Natural killer cell (primary cell): ENCODE results near the gene RAB31. TPM values are rescaled to one million over a fixed set of nuclear protein-coding genes. Genes with fewer than 3 reads are reported as not detected.

Source experiments
- ATAC-seq, 3 donors: fragments of 150-1000 bp in 2 of 3; fragments of 200-7000 bp in 1 of 3; cut with Tn5 transposase; 1 replicate in 1 of 3; 2 replicates in 2 of 3; pipeline ENCODE4 v1.10.0; 2021; ENCODE audit warnings: mild to moderate bottlenecking in 2 of 3, moderate library complexity in 2 of 3
- DNase-seq, 2 donors: peaks; one replicate each; pipeline versions ENCODE4 v3.0.0 to v3.0.0-alpha.2; 2013 to 2021; ENCODE audit warnings: mixed read lengths in 1 of 2
- H3K27ac ChIP-seq: one replicate; pipeline ENCODE4 v1.5.1; 2013; ENCODE audit warnings: mild to moderate bottlenecking, low read length
- H3K27me3 ChIP-seq: one replicate; pipeline ENCODE4 v1.6.1; 2013; ENCODE audit warnings: low read length; ENCODE audit not compliant: control insufficient read depth, insufficient read depth
- H3K36me3 ChIP-seq: one replicate; pipeline ENCODE4 v1.6.1; 2013; ENCODE audit warnings: low read length; ENCODE audit not compliant: control insufficient read depth, insufficient read depth
- H3K4me1 ChIP-seq: one replicate; pipeline ENCODE4 v1.6.1; 2013; ENCODE audit warnings: low read length; ENCODE audit not compliant: control insufficient read depth, insufficient read depth
- H3K4me3 ChIP-seq: one replicate; pipeline ENCODE4 v1.5.1; 2013; ENCODE audit warnings: low read length
- H3K9me3 ChIP-seq: one replicate; pipeline ENCODE4 v1.6.1; 2013; ENCODE audit warnings: low read length; ENCODE audit not compliant: control insufficient read depth, insufficient read depth
- H3K27ac Mint-ChIP-seq, 2 donors: one replicate each; pipeline ENCODE4 v1.8.0; 2022; ENCODE audit warnings: mild to moderate bottlenecking in 2 of 2, mixed read lengths in 2 of 2, moderate library complexity in 1 of 2
- H3K27me3 Mint-ChIP-seq, 2 donors: one replicate each; pipeline ENCODE4 v1.8.0; 2022; ENCODE audit warnings: low read depth in 2 of 2, mixed read lengths in 2 of 2
- H3K36me3 Mint-ChIP-seq: one replicate; pipeline ENCODE4 v1.8.0; 2022; ENCODE audit warnings: mixed read lengths
- H3K4me1 Mint-ChIP-seq, 2 donors: one replicate each; pipeline ENCODE4 v1.8.0; 2022; ENCODE audit warnings: mixed read lengths in 2 of 2
- H3K4me3 Mint-ChIP-seq: one replicate; pipeline ENCODE4 v1.8.0; 2022; ENCODE audit warnings: mild to moderate bottlenecking, moderate library complexity, mixed read lengths
- H3K9me3 Mint-ChIP-seq, 2 donors: one replicate each; pipeline ENCODE4 v1.8.0; 2022; ENCODE audit warnings: mixed read lengths in 2 of 2
- CTCF ChIP-seq: fragments of 200-600 bp; IDR thresholded peaks from one replicate; pipeline ENCODE4 v1.8.0; 2022; ENCODE audit warnings: antibody characterized with exemption
- WGBS: methylation state at CpG from one replicate; pipeline ENCODE4 v1.1.7; 2013; ENCODE audit warnings: missing lambda C conversion rate; ENCODE audit not compliant: insufficient coverage; 5-methylcytosine and 5-hydroxymethylcytosine counted together
- intact Hi-C: fragments of 100-400 bp; cut with micrococcal nuclease; formaldehyde crosslinking; loops from one replicate; pipeline ENCODE4 v1.14.2; 2022
- total RNA-seq, 4 donors: library from RNA; stranded (reverse); fragments of 120-200 nt in 1 of 4; gene quantifications; one replicate each; pipeline versions ENCODE4 v1.2.3 to v1.2.4, GENCODE V29; 2013 to 2022

The RAB31 gene
- total RNA-seq, 3 donors from 2014 or later (not counting 1 experiment from before 2014, with no cell fraction given) = 5.3 to 26.1 (median 9.9) TPM

- Mint-ChIP-seq H3K9me3 (no peaks in the 10 kb centered on the region), H3K4me1 (peaks cover 8 to 11% of the 10 kb centered on the region in 2 donors), H3K27me3 (peaks cover 0 to 11% of the 10 kb centered on the region in 2 donors), H3K36me3 (no peaks in the 10 kb centered on the region), H3K27ac (no peak overlapping the region), H3K4me3 (no peak overlapping the region)
- peak in 1 of 3 donors; percentile 46 for ATAC-seq
- Histone ChIP-seq H3K9me3 (no peaks in the 10 kb centered on the region), H3K4me1 (no peaks in the 10 kb centered on the region), H3K4me3 (no peak overlapping the region), H3K27me3 (no peaks in the 10 kb centered on the region), H3K27ac (no peak overlapping the region), H3K36me3 (no peaks in the 10 kb centered on the region)
- intact Hi-C loops = no loop called here
- no peak for TF ChIP-seq CTCF
- DNase-seq = no peak
- 88% methylated on average over 4 of the region's 4 CpGs for WGBS
Measured at GRCh38 chr18:9756271-9756932, 48.3 kb downstream of the RAB31 start.

GRCh38 chr18:9756933-9757470 lies 48.9 kb downstream of the RAB31 start:
- Mint-ChIP-seq H3K36me3 (no peaks in the 10 kb centered on the region), H3K27me3 (peaks cover 0 to 11% of the 10 kb centered on the region in 2 donors), H3K4me3 (no peak overlapping the region), H3K27ac (no peak overlapping the region), H3K4me1 (peaks cover 8 to 11% of the 10 kb centered on the region in 2 donors), H3K9me3 (no peaks in the 10 kb centered on the region)
- Histone ChIP-seq H3K36me3 (no peaks in the 10 kb centered on the region), H3K27me3 (no peaks in the 10 kb centered on the region), H3K4me3 (no peak overlapping the region), H3K9me3 (no peaks in the 10 kb centered on the region), H3K27ac (no peak overlapping the region), H3K4me1 (no peaks in the 10 kb centered on the region)
- no peak for TF ChIP-seq CTCF
- ATAC-seq (no peak), DNase-seq (no peak)
- 93% methylated on average over 7 of the region's 8 CpGs for WGBS
- intact Hi-C loops = no loop called here

- ATAC-seq = no peak
- Mint-ChIP-seq H3K9me3 (no peaks in the 10 kb centered on the region), H3K27ac (no peak overlapping the region), H3K4me3 (no peak overlapping the region), H3K36me3 (no peaks in the 10 kb centered on the region), H3K27me3 (peaks cover 0 to 11% of the 10 kb centered on the region in 2 donors), H3K4me1 (peaks cover 8 to 11% of the 10 kb centered on the region in 2 donors)
- H3K27me3 ChIP-seq = no peaks in the 10 kb centered on the region
- H3K36me3 ChIP-seq = no peaks in the 10 kb centered on the region
- no peaks in the 10 kb centered on the region for H3K9me3 ChIP-seq
- H3K4me3 ChIP-seq = no peak overlapping the region
- 87% methylated on average over 18 of the region's 18 CpGs for WGBS
- no peaks in the 10 kb centered on the region for H3K4me1 ChIP-seq
- TF ChIP-seq CTCF = no peak
- DNase-seq = no peak
- no peak overlapping the region for H3K27ac ChIP-seq
- intact Hi-C loops = no loop called here
Measured at GRCh38 chr18:9757827-9758621, 49.9 kb downstream of the RAB31 start.
